Right lobe of liver (tissue), 4 donors: ENCODE data around the gene MEGF10.

Experiments
- CTCF ChIP-seq, 4 donors: fragments of 200-600 bp in 3 of 4; fragments of 450-650 bp in 1 of 4; IDR thresholded peaks; one replicate each; pipeline versions ENCODE4 v1.5.1 to v1.8.0; 2016 to 2022; ENCODE audit warnings: antibody characterized with exemption in 4 of 4, mild to moderate bottlenecking in 2 of 4
- POLR2A ChIP-seq: fragments of 450-650 bp; IDR thresholded peaks from one replicate; pipeline ENCODE4 v1.6.1; 2017; ENCODE audit warnings: antibody characterized with exemption, mild to moderate bottlenecking
- donor health status: DM: no; HTN: no; CAD: no.
- donor health status: DM: no; HTN: no; CAD: no.
- donor health status: DM: no; HTN: yes; CAD: no.

DNA sequence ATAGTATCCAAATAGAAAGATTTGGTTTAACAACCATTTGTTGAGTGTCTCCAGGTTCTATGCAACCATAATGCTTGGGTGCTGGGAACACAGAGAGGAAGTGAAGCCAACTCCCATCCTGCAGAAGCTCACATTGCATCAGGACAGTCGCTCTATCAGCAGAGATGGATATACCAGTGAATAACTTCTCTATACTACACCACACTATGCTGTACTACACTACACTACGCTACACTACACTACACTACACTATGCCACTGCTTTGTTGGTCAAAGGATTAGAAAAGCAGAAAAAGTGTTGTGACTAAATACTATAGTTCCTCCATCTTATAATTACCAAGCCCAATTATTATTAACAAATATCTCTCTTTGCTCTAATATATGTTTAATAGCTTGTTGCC, 137.7 kb downstream of the MEGF10 start:
- TF ChIP-seq CTCF (IDR thresholded peaks at IDR 0.05) = no peak
- TF ChIP-seq POLR2A = no peak
